Keratinocyte (primary cell): ENCODE measurements around the gene C12orf42. TPM values are rescaled to one million over a fixed set of nuclear protein-coding genes. Genes with fewer than 3 reads are reported as not detected.

Experiments
- DNase-seq: peaks from one replicate; pipeline ENCODE4 v3.0.0-alpha.2; 2011; ENCODE audit warnings: low read depth, missing footprints, low spot score
- FAIRE-seq: peaks from 2 replicates; lab custom pipeline; 2011; peaks lifted over from hg19 to GRCh38; lab: Jason Lieb, UNC
- H2AFZ ChIP-seq: 2 replicates; pipeline ENCODE4 v1.6.0; 2012; ENCODE audit warnings: low read length, control low read depth, inconsistent platforms; ENCODE audit not compliant: control insufficient read depth
- H3K27ac ChIP-seq: 2 replicates; pipeline ENCODE4 v1.5.1; 2011; ENCODE audit warnings: low read length; ENCODE audit not compliant: control insufficient read depth, insufficient read depth
- H3K27me3 ChIP-seq: 3 replicates; pipeline ENCODE4 v1.6.0; 2011; ENCODE audit warnings: low read length; ENCODE audit not compliant: control insufficient read depth, insufficient read depth; ENCODE audit errors: extremely low read depth
- H3K36me3 ChIP-seq, 2 experiments: 2 replicates in 1 of 2; 3 replicates in 1 of 2; pipeline ENCODE4 v1.5.1; 2011; ENCODE audit warnings: low read length in 2 of 2, mild to moderate bottlenecking in 1 of 2; ENCODE audit not compliant: control insufficient read depth in 2 of 2, insufficient read depth in 2 of 2; ENCODE audit errors: extremely low read depth in 1 of 2
- H3K4me1 ChIP-seq: 3 replicates; pipeline ENCODE4 v1.5.1; 2011; ENCODE audit warnings: low read length; ENCODE audit not compliant: control insufficient read depth, insufficient read depth; ENCODE audit errors: extremely low read depth
- H3K4me2 ChIP-seq: 3 replicates; pipeline ENCODE4 v1.6.0; 2011; ENCODE audit warnings: low read depth, low read length; ENCODE audit not compliant: control insufficient read depth, insufficient read depth; ENCODE audit errors: extremely low read depth
- H3K4me3 ChIP-seq, 3 experiments: fragments of 200-600 bp in 1 of 3; sonication (generic) in 1 of 3; 2 replicates in 2 of 3; 3 replicates in 1 of 3; pipeline ENCODE4 v1.5.1; 2011 to 2016; ENCODE audit warnings: low read length in 3 of 3, mild to moderate bottlenecking in 3 of 3, control low read depth in 2 of 3, inconsistent platforms in 1 of 3, low read depth in 1 of 3, mixed read lengths in 1 of 3, mixed run types in 1 of 3, moderate library complexity in 1 of 3; ENCODE audit not compliant: control insufficient read depth in 2 of 3, insufficient read depth in 2 of 3; ENCODE audit errors: extremely low read depth in 1 of 3
- H3K79me2 ChIP-seq: 2 replicates; pipeline ENCODE4 v1.6.0; 2012; ENCODE audit warnings: low read length; ENCODE audit not compliant: control insufficient read depth, insufficient read depth
- H3K9ac ChIP-seq: 3 replicates; pipeline ENCODE4 v1.6.0; 2011; ENCODE audit warnings: low read length; ENCODE audit not compliant: control insufficient read depth, insufficient read depth; ENCODE audit errors: extremely low read depth
- H3K9me1 ChIP-seq: 3 replicates; pipeline ENCODE4 v1.6.0; 2011; ENCODE audit warnings: low read length; ENCODE audit not compliant: control insufficient read depth, insufficient read depth; ENCODE audit errors: extremely low read depth
- H3K9me3 ChIP-seq: 2 replicates; pipeline ENCODE4 v1.5.1; 2012; ENCODE audit warnings: low read depth, low read length; ENCODE audit not compliant: control insufficient read depth
- H4K20me1 ChIP-seq: 3 replicates; pipeline ENCODE4 v1.6.0; 2011; ENCODE audit warnings: low read length; ENCODE audit not compliant: control insufficient read depth, insufficient read depth; ENCODE audit errors: extremely low read depth
- CTCF ChIP-seq, 3 experiments: IDR thresholded peaks in 1 of 3; conservative IDR thresholded peaks in 1 of 3; optimal IDR thresholded peaks in 1 of 3; 2 replicates in 2 of 3; 3 replicates in 1 of 3; pipeline versions ENCODE3 to v1.5.1; 2011; ENCODE audit warnings: low read length in 3 of 3, mild to moderate bottlenecking in 3 of 3, moderate library complexity in 2 of 3, control low read depth in 1 of 3, inconsistent platforms in 1 of 3; ENCODE audit not compliant: insufficient read depth in 2 of 3; ENCODE audit errors: extremely low read depth in 1 of 3
- EZH2 ChIP-seq: IDR thresholded peaks from one replicate; pipeline ENCODE4 v1.6.1; 2012; ENCODE audit warnings: inconsistent platforms, mild to moderate bottlenecking, low read length, moderate library complexity
- dilution Hi-C: fragments of 300-500 bp; cut with MboI; formaldehyde crosslinking; loops from one replicate; pipeline ENCODE4 v1.7.0; 2020; ENCODE audit warnings: low sequenced_read_pairs; ENCODE audit not compliant: extremely low pct_ligation_motif_present
- polyA plus RNA-seq, 5 experiments: library from polyadenylated mRNA; depleted of rRNA in 3 of 5; stranded (reverse) in 3 of 5; stranded (forward) in 1 of 5; unstranded in 1 of 5; fragments of >200 nt; gene quantifications; 1 replicate in 1 of 5; 2 replicates in 3 of 5; 3 replicates in 1 of 5; pipeline versions ENCODE4 v1.2.1 to v1.2.3, GENCODE V29; 2011 to 2012; ENCODE audit warnings: missing spikeins in 2 of 5, low read depth in 1 of 5, low replicate concordance in 1 of 5

Gene C12orf42
- polyA plus RNA-seq, 1 donor (not counting 4 experiments of a cell fraction or from before 2014, with no cell fraction given), result 0.08 TPM

GRCh38 chr12:103415681-103416080, 80.1 kb downstream of the C12orf42 start:
- H3K9me1 ChIP-seq, result no peaks in the 10 kb centered on the region
- dilution Hi-C loops, result no loop called here
- no peak overlapping the region for H3K4me3 ChIP-seq
- no peaks in the 10 kb centered on the region for H4K20me1 ChIP-seq
- H3K27me3 ChIP-seq, result no peaks in the 10 kb centered on the region
- no peak overlapping the region for H2AFZ ChIP-seq
- no peaks in the 10 kb centered on the region for H3K36me3 ChIP-seq
- no peak for TF ChIP-seq CTCF (optimal IDR thresholded peaks at IDR 0.05 in 1 of 3, IDR thresholded peaks at IDR 0.05 in 1 of 3, conservative IDR thresholded peaks at IDR 0.05 in 1 of 3; ENCODE audit: extremely low read depth in 1 of 3, insufficient read depth in 2 of 3, low read length in 3 of 3)
- no peak for TF ChIP-seq EZH2
- DNase-seq (no peak), FAIRE-seq (no peak)
- H3K9me3 ChIP-seq, result no peaks in the 10 kb centered on the region
- H3K9ac ChIP-seq, result no peak overlapping the region
- no peak overlapping the region for H3K4me2 ChIP-seq
- H3K27ac ChIP-seq, result no peak overlapping the region
- H3K79me2 ChIP-seq, result no peaks in the 10 kb centered on the region
- no peaks in the 10 kb centered on the region for H3K4me1 ChIP-seq

GRCh38 chr12:103401421-103401820, 94.3 kb downstream of the C12orf42 start:
- no peaks in the 10 kb centered on the region for H3K36me3 ChIP-seq
- peaks cover 4% of the 10 kb centered on the region for H3K4me1 ChIP-seq
- H3K27me3 ChIP-seq, result no peaks in the 10 kb centered on the region
- no peaks in the 10 kb centered on the region for H4K20me1 ChIP-seq
- dilution Hi-C loops, result no loop called here
- DNase-seq (peak; percentile 38), FAIRE-seq (peak; percentile 29)
- H3K9me1 ChIP-seq, result no peaks in the 10 kb centered on the region
- no peaks in the 10 kb centered on the region for H3K9me3 ChIP-seq
- H2AFZ ChIP-seq, result peak overlapping the region; percentile 38
- no peak overlapping the region for H3K9ac ChIP-seq
- H3K4me2 ChIP-seq, result peak overlapping the region; percentile 2
- no peaks in the 10 kb centered on the region for H3K79me2 ChIP-seq
- TF ChIP-seq CTCF (optimal IDR thresholded peaks at IDR 0.05 in 1 of 3, IDR thresholded peaks at IDR 0.05 in 1 of 3, conservative IDR thresholded peaks at IDR 0.05 in 1 of 3; ENCODE audit: extremely low read depth in 1 of 3, insufficient read depth in 2 of 3, low read length in 3 of 3), result peak; percentile 43 to 82 (median 45)
- no peak for TF ChIP-seq EZH2
- H3K27ac ChIP-seq, result no peak overlapping the region
- H3K4me3 ChIP-seq, result no peak overlapping the region
